ENCODE data around the gene ONECUT2.

DNA sequence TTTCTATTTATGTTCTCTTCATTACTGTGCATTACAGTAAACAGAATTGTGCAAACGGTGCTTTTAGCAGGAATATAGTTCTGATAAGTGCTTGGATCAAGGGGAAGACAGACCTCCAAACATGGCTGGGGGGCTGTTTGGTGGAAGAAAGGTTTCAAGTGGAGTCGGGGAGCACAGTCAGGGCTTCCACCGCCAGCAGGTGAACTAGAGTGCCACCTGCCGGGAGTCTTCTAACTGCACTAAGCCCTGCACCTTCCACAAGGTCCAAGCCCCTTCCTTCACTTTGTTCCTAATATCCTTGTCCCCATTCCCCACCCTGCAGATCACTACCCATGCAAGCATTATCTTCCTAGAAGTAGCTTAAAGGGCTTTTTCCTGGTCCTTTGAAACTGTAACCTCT lies 11.1 kb downstream of the ONECUT2 start:
- TF ChIP-seq, protein P1, sequence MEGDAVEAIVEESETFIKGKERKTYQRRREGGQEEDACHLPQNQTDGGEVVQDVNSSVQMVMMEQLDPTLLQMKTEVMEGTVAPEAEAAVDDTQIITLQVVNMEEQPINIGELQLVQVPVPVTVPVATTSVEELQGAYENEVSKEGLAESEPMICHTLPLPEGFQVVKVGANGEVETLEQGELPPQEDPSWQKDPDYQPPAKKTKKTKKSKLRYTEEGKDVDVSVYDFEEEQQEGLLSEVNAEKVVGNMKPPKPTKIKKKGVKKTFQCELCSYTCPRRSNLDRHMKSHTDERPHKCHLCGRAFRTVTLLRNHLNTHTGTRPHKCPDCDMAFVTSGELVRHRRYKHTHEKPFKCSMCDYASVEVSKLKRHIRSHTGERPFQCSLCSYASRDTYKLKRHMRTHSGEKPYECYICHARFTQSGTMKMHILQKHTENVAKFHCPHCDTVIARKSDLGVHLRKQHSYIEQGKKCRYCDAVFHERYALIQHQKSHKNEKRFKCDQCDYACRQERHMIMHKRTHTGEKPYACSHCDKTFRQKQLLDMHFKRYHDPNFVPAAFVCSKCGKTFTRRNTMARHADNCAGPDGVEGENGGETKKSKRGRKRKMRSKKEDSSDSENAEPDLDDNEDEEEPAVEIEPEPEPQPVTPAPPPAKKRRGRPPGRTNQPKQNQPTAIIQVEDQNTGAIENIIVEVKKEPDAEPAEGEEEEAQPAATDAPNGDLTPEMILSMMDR (IDR thresholded peaks at IDR 0.05; ENCODE audit: low read length), result peak; percentile 80
- no peak for TF ChIP-seq EZH2 (IDR thresholded peaks at IDR 0.05; ENCODE audit: borderline replicate concordance, low read length)

Data from OCI-LY1 (cell line).